HCT116 (cell line): ENCODE results near the gene STAB1. TPM values are rescaled to one million over a fixed set of nuclear protein-coding genes. Genes with fewer than 3 reads are reported as not detected.

Experiments
- ATAC-seq: fragments of 200-7000 bp; cut with Tn5 transposase; 2 replicates; pipeline ENCODE4 v1.9.1; 2020; ENCODE audit warnings: mild to moderate bottlenecking, moderate library complexity
- BruUV-seq: library from RNA; stranded (reverse); fragments of 400-500 nt; replicated peaks from 2 replicates; lab custom pipeline; 2021; lab: Mats Ljungman, UMichigan
- CTCF ChIA-PET: fragments of 300-600 bp; sonication (Branson Sonifier 250); formaldehyde crosslinking; loops from one replicate; lab custom pipeline; 2021; ENCODE audit warnings: antibody characterized with exemption; lab: Charles Lee
- POLR2A ChIA-PET: fragments of 300-600, 350-600 bp; sonication (Branson Sonifier 250); formaldehyde crosslinking; loops from one replicate; lab custom pipeline; 2021; ENCODE audit warnings: antibody characterized with exemption; lab: Charles Lee
- RAD21 ChIA-PET, 2 experiments: fragments of 300-600 bp; sonication (Branson Sonifier 250); formaldehyde crosslinking; loops; one replicate each; lab custom pipeline; 2023; ENCODE audit warnings: low total read pairs in 2 of 2; ENCODE audit not compliant: uncharacterized antibody in 2 of 2, unreplicated experiment in 2 of 2, low non-redundant PET in 1 of 2; lab: Charles Lee
- DNase-seq: peaks from one replicate; pipeline ENCODE4 v3.0.0-alpha.2; 2010; ENCODE audit warnings: low read depth, low spot score
- H2AFZ ChIP-seq: fragments of 200-600 bp; shearing (Covaris generic), sonication (generic); 2 replicates; pipeline ENCODE4 v1.6.1; 2017; ENCODE audit warnings: low read depth, mixed run types, mixed read lengths, antibody characterized with exemption, low read length; ENCODE audit not compliant: poor library complexity, severe bottlenecking
- H3K27ac ChIP-seq: 2 replicates; pipeline ENCODE4 v1.5.1; 2012; ENCODE audit warnings: low read depth, low read length
- H3K27me3 ChIP-seq: fragments of 200-600 bp; sonication (generic); 2 replicates; pipeline ENCODE4 v1.6.1; 2016; ENCODE audit warnings: mixed run types, low read length, mixed read lengths; ENCODE audit not compliant: insufficient read depth
- H3K36me3 ChIP-seq, 2 experiments: fragments of 200-500 bp in 1 of 2; fragments of 200-600 bp in 1 of 2; sonication (Bioruptor generic) in 1 of 2; sonication (generic) in 1 of 2; 2 replicates each; pipeline versions ENCODE4 v1.5.1 to v1.6.1; 2014 to 2016; ENCODE audit warnings: low read length in 2 of 2, inconsistent platforms in 1 of 2, mixed read lengths in 1 of 2, mixed run types in 1 of 2; ENCODE audit not compliant: insufficient read depth in 2 of 2, control insufficient read depth in 1 of 2
- H3K4me1 ChIP-seq, 2 experiments: fragments of 200-600 bp in 1 of 2; sonication (generic) in 1 of 2; 2 replicates each; pipeline versions ENCODE4 v1.5.1 to v1.6.1; 2012 to 2017; ENCODE audit warnings: low read length in 2 of 2, inconsistent platforms in 1 of 2, mild to moderate bottlenecking in 1 of 2, mixed read lengths in 1 of 2, mixed run types in 1 of 2, moderate library complexity in 1 of 2; ENCODE audit not compliant: insufficient read depth in 2 of 2, control insufficient read depth in 1 of 2
- H3K4me2 ChIP-seq: fragments of 200-600 bp; sonication (generic); 2 replicates; pipeline ENCODE4 v1.6.1; 2017; ENCODE audit warnings: mixed run types, low read length, mixed read lengths
- H3K4me3 ChIP-seq, 2 experiments: fragments of 200-600 bp in 1 of 2; sonication (generic) in 1 of 2; replicated peaks in 1 of 2; 2 replicates each; pipeline ENCODE4 v1.5.1; 2011 to 2016; ENCODE audit warnings: low read length in 2 of 2, control low read depth in 1 of 2, low read depth in 1 of 2, mild to moderate bottlenecking in 1 of 2, mixed read lengths in 1 of 2, mixed run types in 1 of 2
- H3K79me2 ChIP-seq: fragments of 200-600 bp; sonication (generic); 2 replicates; pipeline ENCODE4 v1.6.1; 2017; ENCODE audit warnings: mild to moderate bottlenecking, mixed run types, low read length, moderate library complexity, mixed read lengths; ENCODE audit not compliant: insufficient read depth
- H3K9ac ChIP-seq: fragments of 200-600 bp; sonication (generic); 2 replicates; pipeline ENCODE4 v1.6.1; 2016; ENCODE audit warnings: low read length, mixed read lengths
- H3K9me2 ChIP-seq: fragments of 200-600 bp; sonication (generic), shearing (Covaris generic); 2 replicates; pipeline ENCODE4 v1.6.1; 2017; ENCODE audit warnings: mixed run types, mild to moderate bottlenecking, moderate library complexity; ENCODE audit not compliant: insufficient read depth
- H3K9me3 ChIP-seq, 2 experiments: fragments of 200-500 bp in 1 of 2; fragments of 200-600 bp in 1 of 2; sonication (Bioruptor generic) in 1 of 2; sonication (generic) in 1 of 2; 2 replicates each; pipeline ENCODE4 v1.6.1; 2014 to 2017; ENCODE audit warnings: low read length in 2 of 2, mixed read lengths in 2 of 2, inconsistent platforms in 1 of 2, low read depth in 1 of 2, mild to moderate bottlenecking in 1 of 2, mixed run types in 1 of 2, moderate library complexity in 1 of 2; ENCODE audit not compliant: control insufficient read depth in 1 of 2, insufficient read depth in 1 of 2
- H4K20me1 ChIP-seq: fragments of 200-600 bp; sonication (generic), shearing (Covaris generic); 2 replicates; pipeline ENCODE4 v1.6.1; 2017; ENCODE audit warnings: mixed run types, mild to moderate bottlenecking, moderate library complexity; ENCODE audit not compliant: insufficient read depth
- EZH2 ChIP-seq: fragments of 200-600 bp; sonication (generic); IDR thresholded peaks from 2 replicates; pipeline ENCODE4 v1.6.1; 2017; ENCODE audit warnings: antibody characterized with exemption, mixed run types
- MAX ChIP-seq: IDR thresholded peaks from 2 replicates; pipeline ENCODE4 v1.6.1; 2012
- POLR2A ChIP-seq: IDR thresholded peaks from 2 replicates; pipeline ENCODE4 v1.7.0; 2011; ENCODE audit warnings: borderline replicate concordance; ENCODE audit not compliant: insufficient read depth, insufficient read length; ENCODE audit errors: extremely low read depth
- RAD21 ChIP-seq: IDR thresholded peaks from 2 replicates; pipeline ENCODE4 v1.6.1; 2012; ENCODE audit warnings: low read depth, mild to moderate bottlenecking
- REST ChIP-seq: IDR thresholded peaks from 2 replicates; pipeline ENCODE4 v1.6.1; 2012; ENCODE audit warnings: low read depth
- SP1 ChIP-seq: IDR thresholded peaks from 2 replicates; pipeline ENCODE4 v1.6.1; 2012; ENCODE audit warnings: low read depth
- SRF ChIP-seq: IDR thresholded peaks from 2 replicates; pipeline ENCODE4 v1.6.1; 2012; ENCODE audit warnings: low read depth
- YY1 ChIP-seq: IDR thresholded peaks from 2 replicates; pipeline ENCODE4 v1.6.1; 2011; ENCODE audit warnings: low read length, low read depth, moderate library complexity, mild to moderate bottlenecking; ENCODE audit not compliant: insufficient replicate concordance; ENCODE audit errors: extremely low read depth
- ZBTB33 ChIP-seq: IDR thresholded peaks from 2 replicates; pipeline ENCODE4 v1.6.1; 2011; ENCODE audit warnings: mild to moderate bottlenecking, low read length, moderate library complexity; ENCODE audit not compliant: insufficient replicate concordance; ENCODE audit errors: extremely low read depth
- intact Hi-C: fragments of 100-400 bp; cut with micrococcal nuclease; formaldehyde crosslinking; loops from 2 replicates; pipeline ENCODE4 v1.10.0; 2022
- total RNA-seq: library from RNA; stranded (reverse); gene quantifications from one replicate; pipeline ENCODE4 v1.2.1, GENCODE V29; 2021; ENCODE audit not compliant: unreplicated experiment

STAB1 gene
- total RNA-seq, 1 experiment from 2014 or later = 0.44 TPM

GRCh38 chr3:52456800-52457183 is 38.3 kb upstream of the STAB1 start:
- 0 out of 2 replicates have a peak, but pooled peaks have one; percentile 4 for ATAC-seq
- Histone ChIP-seq H3K79me2 (peaks cover 40% of the 10 kb centered on the region), H3K4me1 (peaks cover 32 to 52% of the 10 kb centered on the region in 2 experiments), H3K36me3 (peaks cover 17 to 33% of the 10 kb centered on the region in 2 experiments), H3K9me3 (no peaks in the 10 kb centered on the region), H3K9me2 (no peaks in the 10 kb centered on the region), H3K9ac (peak overlapping the region; percentile 95), H4K20me1 (no peaks in the 10 kb centered on the region), H3K27ac (peak overlapping the region; percentile 77), H2AFZ (no peak overlapping the region), H3K4me3 (peak overlapping the region; percentile 80 to 94), H3K4me2 (peak overlapping the region; percentile 89), H3K27me3 (no peaks in the 10 kb centered on the region)
- intact Hi-C loops = no loop called here
- RAD21 ChIA-PET = no interaction called here
- DNase-seq = no peak
- TF ChIP-seq SRF (no peak), EZH2 (no peak), SP1 (no peak), YY1 (no peak), ZBTB33 (no peak), POLR2A (no peak), MAX (no peak), REST (no peak), RAD21 (no peak)
- CTCF ChIA-PET = no interaction called here
- BruUV-seq = TSS peak; percentile 26
- POLR2A ChIA-PET = interaction anchor here (1.4 kb wide), 1 partner anchor 79 kb away, joined by 5 read pairs; the partner anchor contains the start of gene UQCC5
